Measurements from ENCODE around the gene TEX36. TPM values are rescaled to one million over a fixed set of nuclear protein-coding genes. Genes with fewer than 3 reads are reported as not detected.
"Not testable (repeated sequence)": the region's sequence is repeated elsewhere in the genome, so short reads cannot be mapped to it uniquely, and the experiment has no call there.

The TEX36 gene
- polyA plus RNA-seq, 1 donor = not detected

DNA sequence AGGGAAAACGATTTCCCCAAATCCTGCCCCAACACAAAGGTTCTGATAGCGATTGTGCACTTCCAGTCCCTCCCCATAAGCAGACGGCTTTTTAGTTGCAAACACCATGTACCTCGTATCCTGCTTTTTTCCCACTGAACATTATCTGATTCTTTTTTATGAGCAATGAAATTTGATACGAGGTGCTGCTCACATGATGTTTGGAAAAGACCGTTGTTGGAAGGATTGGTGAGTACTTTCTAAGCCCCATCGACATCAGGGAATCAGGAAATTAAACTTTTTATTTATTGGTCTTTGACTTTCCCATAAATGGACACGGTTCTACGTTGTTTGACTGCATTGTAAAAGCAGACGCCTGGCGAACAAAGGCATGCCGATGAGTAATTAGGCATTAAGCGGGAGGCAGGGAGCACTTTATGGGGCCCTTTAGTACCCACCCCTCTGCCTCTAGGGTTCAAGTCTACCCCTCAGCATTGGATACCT lies 49.4 kb downstream of the TEX36 start:
- DNase-seq = peak; percentile 45

DNA sequence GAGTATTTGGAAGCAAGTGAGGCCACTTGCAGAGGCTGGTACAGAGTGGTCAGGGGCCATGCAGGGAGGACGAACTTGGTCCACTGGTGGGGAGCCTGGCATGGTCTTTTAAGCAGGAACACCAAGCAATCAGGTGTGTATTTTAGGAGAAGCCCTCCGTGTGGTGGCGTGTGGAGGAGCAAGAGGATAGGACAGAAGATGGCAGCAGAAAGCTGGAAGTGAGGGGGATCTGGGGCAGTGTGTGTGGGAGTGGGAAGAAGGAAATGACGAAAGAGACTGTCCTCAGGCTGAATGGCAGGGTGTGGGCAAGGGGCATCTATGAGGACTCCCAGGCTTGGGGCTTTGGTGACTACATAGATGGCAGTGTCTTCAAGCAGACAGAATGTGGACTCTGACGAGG lies 51.2 kb downstream of the TEX36 start:
- DNase-seq = no peak

DNA sequence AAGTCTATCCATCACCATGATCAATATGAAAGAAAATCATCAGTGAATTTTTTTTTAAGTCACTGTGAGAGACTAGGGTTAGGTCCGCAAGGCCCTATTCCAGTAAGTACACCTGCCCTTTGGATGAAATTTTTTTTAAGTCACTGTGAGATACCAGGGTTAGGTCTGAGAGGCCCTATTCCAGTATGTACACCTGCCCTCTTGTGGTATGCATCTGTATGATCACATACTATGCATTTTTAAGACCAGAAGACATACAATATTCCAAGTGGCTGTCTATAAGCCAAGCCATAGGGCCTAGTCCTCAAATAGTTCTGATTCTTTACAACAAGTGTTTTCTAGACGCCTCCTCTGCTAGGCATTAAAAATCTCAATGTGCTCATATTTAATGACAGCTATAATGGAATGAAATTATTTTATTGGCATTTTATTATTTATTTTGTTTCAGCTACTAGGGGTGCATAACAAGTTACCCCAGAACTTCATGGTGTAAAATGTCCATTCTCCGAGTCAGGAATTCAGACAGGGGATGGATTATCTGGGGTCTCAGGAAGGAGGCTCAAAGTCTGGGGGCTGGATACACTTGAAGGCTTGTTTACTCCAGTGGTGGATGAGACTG lies 53.1 kb downstream of the TEX36 start:
- peak; percentile 50 for DNase-seq

DNA sequence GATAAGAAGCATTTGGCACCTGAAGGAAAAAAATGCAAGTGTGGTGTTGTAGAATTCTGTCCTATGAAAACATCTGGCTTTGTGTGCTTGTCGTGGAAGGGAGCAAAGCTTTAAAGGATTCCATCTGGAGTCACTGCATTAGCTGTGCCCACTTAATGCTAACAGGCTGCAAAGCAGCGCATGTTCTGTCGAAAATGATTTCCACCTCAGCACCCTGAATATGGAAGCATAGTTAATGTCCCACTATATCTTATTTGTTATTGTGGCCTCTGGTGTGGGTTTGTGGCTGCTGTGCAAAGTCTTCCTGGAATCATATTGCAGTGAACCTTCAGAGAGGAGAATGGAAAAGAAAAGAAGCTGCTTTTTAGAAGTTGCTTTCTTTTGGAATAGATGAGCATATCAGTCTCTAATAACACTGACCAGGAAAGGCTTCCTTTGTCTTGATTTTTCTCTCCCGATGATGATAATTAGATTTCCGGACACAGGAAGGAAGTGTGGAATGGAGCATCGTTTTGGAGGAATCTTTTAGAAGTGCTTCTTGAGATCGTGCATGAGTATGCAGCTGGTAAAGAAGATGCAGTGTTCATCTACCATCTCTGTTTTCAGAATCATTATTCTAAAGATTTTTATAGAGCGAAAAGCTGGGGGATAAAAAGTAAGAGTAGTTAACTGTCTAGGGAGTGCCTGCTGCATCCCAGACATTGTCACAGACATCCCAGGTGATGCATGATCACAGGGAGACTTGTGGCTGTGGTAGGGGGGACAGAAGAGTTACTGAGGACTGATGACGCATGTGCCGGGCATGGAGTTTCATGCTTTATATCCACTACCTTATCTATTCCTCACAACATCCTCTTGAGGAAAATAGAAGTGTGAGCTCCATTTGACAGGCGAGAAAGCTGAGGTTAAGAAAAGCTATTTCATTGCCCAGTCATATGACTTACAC lies 54.6 kb downstream of the TEX36 start:
- no peak for DNase-seq

DNA sequence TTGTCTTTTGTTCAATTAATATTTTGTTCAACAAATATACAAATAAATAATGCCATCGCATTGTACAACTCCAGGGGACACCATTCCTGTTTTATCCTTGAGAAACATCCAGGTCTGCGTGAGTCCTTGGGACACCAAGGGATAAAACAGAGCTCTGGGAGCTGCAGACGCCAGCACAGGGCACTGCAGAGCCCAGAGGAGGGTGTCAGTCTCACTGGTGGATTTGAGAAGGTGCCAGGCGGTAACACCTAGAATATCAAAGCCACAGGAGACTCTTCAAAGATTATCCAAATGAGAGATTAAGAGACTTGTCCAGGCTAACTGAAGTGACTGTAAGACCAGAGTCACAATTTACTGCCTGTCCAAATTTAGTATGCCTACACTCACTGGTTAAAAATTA lies 55.3 kb downstream of the TEX36 start:
- no peak for DNase-seq

DNA sequence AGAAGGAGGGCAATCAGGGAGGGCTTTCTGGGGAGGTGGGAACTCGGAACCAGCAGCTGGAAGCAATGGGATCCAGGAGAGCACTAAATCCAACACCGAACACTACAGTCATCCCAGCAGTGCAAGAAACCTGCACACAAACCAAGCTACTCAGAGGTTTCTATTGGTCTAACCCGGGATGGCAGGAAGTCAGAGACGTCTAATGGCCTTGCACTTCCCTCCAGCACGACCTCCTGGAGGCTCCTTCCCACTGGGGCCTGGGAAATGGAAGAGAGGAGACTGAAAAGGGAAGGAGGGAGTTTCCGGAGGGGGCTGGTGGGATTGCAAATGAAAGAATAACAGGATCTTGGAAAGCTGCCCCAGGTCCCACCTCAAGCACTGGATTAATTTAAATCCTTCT lies 56.3 kb downstream of the TEX36 start:
- no peak for DNase-seq

DNA sequence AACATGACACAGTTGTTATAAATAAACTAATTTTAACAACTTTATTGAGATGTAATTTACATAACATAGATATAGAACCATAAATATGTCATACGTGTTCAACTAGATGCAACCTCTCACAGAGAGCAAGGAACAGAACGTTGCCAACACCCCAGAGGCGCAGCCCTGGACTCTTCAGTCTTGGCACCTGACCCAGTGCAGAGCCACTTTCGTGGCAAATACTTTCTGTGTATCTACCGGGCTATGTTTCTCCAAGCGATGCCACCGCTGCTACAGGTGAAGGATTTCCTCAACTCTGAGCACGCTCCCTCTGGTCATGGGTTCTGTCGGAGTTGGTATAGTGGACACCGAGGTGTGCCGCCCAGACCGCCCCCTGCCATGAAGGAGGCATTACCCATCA lies 57.4 kb downstream of the TEX36 start:
- DNase-seq = no peak

GRCh38 chr10:125624800-125625199 lies 58.2 kb downstream of the TEX36 start:
- no peak for DNase-seq

DNA sequence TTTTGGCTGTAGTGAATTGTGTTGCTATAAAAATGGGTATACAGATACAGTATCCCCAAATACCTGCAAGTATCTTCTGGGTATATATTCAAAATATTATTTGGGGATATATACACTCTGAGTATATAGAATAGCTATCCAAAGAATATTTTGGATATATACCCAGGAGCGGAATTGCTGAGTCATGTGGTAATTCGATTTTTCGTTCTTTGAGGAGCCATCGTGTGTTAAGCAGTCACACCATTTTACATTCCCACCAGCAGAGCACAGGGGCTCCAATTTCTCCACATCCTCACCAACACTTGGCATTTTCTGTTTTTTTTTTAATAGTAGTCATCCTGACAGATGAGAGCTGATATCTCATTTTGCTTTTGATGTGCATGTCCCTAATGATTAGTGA lies 61.9 kb downstream of the TEX36 start:
- DNase-seq = no peak

GRCh38 chr10:125620401-125620800 lies 62.6 kb downstream of the TEX36 start:
- DNase-seq = no peak

- not testable (repeated sequence) for DNase-seq
Measured at GRCh38 chr10:125613062-125613461, 69.9 kb downstream of the TEX36 start.

GRCh38 chr10:125611756-125612155 lies 71.2 kb downstream of the TEX36 start:
- no peak for DNase-seq

DNA sequence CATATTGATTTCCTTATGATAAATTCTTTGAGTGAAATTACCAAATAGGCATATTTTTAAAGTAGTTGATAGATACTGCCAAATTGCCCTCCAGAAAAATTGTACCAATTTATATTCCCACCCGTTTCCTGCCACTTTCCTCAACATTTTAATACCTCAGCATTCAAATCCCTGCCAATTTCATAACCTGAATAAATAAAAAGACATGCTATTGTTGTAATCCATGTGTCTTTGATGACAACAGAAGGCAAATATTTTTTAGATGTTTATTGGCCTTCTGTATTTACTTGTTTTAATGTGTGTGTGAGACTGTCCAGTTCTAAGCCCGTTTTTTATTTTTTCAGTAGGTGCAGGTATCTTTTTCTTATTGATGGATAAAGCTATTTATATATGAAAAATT lies 71.7 kb downstream of the TEX36 start:
- DNase-seq = no peak

- DNase-seq = no peak
Measured at GRCh38 chr10:125609859-125610258, 73.1 kb downstream of the TEX36 start.

GRCh38 chr10:125608474-125608873 lies 74.5 kb downstream of the TEX36 start:
- no peak for DNase-seq

- no peak for DNase-seq
Measured at GRCh38 chr10:125607689-125608290, 75.2 kb downstream of the TEX36 start.

GRCh38 chr10:125606414-125607010 lies 76.5 kb downstream of the TEX36 start:
- DNase-seq = no peak

Other genes with a start within 250 kb of the TEX36 start
- gene EDRF1, start 36.5 kb upstream of the TEX36 start, polyA plus RNA-seq (ENCODE audit: insufficient read length) = 58.4 TPM
- gene MMP21, start 92.7 kb upstream of the TEX36 start, polyA plus RNA-seq (ENCODE audit: insufficient read length) = 0.30 TPM
- gene UROS, start 140.1 kb upstream of the TEX36 start, polyA plus RNA-seq (ENCODE audit: insufficient read length) = 70.2 TPM
- 96.8 TPM for gene BCCIP, start 140.4 kb upstream of the TEX36 start, polyA plus RNA-seq (ENCODE audit: insufficient read length)
- gene DHX32, start 198.1 kb upstream of the TEX36 start, polyA plus RNA-seq (ENCODE audit: insufficient read length) = 28.3 TPM
- 13.1 TPM for gene FANK1, start 213.4 kb upstream of the TEX36 start, polyA plus RNA-seq (ENCODE audit: insufficient read length)

Measured in left kidney (tissue), 2 donors.